Activated effector memory CD4-positive, alpha-beta T cell treated with anti-CD3 and anti-CD28 coated beads, Interleukin-2, amount 50 U/mL, for 16 hours (primary cell): ENCODE results near the gene TPP1.
A peak's percentile ranks its signal among the peaks of the same experiment; 100 is the strongest.

ENCODE experiments used
- DNase-seq: peaks from one replicate; pipeline ENCODE4 v3.0.0-alpha.2; 2020

Gene TPP1

DNA sequence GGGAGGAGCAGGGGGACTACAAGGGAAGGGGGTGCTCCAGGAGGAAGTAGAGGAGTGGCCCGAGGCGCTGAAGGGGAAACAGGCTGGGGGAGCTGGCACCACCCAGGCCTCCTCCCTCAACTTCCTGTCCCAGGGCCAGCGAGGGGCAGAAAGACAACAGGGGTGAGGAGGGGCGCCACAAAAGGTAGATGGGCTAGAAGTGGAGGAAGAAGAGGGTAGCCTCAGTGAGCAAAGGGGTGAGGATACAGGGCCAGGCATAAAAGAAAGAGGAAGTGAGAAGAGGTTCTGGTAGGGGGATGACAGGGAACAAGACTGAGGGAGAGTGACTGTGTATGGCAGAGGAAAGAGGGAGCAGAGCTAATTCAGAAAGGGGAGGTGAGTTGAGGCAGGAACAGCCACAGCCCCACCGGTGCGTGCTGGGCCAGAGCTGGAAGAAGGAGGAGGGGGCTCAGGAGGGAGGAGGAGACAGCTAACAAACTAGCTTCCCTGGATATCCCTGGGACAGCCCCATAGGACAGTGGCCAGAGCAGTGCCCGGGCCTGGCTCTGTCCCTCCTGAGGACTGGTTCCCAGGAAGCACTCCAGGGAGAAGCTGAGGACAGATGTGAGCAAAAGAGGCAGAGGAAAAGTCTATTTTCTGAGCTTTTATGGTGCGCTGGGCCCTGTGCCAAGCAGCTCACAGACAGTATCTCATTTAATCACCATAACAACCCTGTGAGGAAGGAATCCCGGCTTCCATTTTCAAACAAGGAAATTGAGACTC lies 27.9 kb upstream of the TPP1 start:
- DNase-seq: peak; percentile 72

DNA sequence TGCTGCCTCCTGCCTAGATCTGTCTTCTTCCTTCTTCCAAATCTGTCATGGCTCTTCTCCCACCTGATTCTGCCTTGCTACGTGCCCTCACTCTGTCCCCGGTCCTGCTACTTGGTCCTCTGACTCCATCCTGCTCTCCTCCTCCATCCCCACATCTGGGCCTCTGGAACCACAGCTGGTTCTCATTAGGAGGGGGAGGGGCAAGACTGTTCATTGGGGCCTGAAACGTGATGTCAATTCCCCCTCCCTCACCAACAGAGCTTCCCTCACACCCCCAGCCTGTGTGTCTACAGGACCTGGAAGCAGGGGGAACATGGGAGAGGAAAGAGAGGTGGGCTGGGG lies 27.3 kb upstream of the TPP1 start:
- DNase-seq: no peak

DNA sequence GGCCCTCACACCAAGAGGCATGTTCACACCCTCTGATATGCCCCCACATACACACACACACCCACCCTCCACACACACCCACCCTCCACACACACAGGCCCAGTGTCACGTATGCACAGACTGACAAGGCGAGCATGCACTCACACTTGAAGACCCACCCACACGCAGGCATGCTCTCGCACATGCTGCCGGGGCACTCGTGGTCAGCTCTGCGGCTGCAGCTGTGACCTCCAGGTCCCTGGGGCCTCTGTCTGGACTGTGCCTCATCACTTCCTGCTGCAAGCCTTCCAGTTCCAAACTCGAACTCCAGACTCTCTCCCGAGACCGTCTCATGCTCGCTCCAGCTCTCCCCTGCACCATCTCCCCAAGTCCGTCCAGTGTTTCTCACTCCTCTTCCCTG lies 26.8 kb upstream of the TPP1 start:
- DNase-seq: no peak

DNA sequence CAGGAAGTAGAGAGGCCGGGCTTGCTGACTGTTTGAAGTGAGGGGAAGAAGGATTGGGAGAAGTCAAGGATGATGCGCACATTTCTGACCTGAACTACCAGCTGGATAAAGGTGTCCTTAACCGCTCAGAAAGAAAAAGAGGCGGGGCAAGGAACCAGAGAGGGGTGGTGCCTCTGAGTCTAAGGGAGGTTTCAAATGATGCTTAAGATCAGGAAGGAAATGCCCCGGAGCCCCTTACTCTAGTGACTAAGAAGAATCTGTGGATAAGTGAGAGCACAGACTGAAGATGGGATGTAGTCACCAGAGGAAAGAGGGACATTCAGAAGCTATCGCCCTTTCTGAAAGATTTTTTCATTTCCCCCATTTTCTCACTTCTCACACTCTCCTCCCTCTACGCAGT lies 23.7 kb upstream of the TPP1 start:
- no peak for DNase-seq

DNA sequence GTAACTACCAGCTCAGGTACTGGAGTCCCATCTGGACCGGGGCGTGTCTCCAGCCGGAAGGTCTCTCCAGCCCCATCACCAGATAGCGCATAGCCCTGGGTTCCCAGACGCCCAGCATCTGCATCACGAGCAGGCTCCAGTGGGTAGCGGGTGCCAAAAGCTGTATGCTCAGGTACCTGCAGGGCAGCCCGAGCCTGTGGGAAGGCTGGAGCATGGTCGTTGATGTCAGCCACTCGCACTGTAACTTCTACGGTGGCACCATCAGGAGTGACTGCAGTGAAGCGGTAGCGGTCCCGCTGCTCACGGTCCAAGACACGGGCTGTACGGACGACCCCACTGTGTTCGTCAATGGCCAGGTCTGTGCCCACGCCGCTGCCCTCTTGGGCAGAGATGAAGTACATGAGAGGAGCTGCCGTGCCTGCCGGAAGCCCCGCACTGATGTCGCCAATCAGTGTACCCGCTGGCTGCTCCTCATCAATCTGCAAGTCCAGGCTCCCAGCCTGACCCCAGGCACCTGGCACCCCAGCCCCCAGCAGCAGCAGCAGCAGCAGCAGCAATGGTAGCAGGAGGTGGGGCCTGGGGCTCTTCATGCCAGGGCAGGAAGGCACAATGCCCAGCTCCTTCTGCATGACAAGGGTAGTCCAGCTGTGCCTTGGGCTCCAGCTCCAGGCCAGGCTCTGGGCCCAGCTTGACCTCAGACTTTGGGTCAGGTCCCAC lies 21.9 kb upstream of the TPP1 start:
- no peak for DNase-seq

DNA sequence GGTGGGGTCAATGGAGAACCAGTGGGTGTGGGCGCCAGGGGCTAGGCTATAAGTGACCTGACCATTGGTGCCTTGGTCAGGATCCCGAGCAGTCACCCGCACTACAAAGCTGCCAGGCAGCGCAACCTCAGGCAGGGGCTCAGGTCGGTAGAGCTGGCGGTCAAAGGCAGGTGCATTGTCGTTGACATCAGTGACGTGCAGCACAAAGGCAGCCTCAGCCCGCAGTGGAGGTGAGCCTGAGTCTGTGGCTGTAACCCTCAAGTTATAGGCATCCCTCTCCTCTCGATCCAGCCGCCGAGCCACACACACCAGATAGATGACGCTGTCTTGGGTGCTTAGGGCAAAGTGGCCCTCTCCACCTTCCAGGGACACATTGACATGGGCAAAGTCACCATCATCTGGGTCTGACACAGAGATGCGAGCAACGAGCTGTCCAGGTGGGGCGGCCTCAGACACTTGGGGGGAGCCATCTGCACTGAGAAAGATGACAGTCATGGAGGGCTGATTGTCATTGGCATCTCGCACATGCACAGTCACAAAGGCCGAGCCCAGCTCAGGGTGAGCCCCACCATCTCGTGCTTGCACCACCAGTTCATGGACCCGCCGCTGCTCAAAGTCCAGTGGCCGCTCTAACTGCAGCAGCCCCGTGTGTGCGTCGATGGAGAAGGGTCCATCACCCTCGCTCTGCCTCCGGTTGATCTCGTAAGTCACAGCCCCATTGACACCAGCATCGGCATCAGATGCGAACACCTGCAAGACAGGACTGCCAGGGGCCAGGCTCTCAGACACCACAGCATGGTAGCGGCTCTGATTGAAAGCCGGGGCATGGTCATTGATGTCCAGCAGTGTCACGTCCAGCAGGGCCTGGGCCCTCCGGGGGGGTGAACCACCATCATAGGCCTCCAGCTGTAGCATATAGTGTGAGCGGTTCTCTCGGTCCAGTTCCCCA lies 21.1 kb upstream of the TPP1 start:
- no peak for DNase-seq

DNA sequence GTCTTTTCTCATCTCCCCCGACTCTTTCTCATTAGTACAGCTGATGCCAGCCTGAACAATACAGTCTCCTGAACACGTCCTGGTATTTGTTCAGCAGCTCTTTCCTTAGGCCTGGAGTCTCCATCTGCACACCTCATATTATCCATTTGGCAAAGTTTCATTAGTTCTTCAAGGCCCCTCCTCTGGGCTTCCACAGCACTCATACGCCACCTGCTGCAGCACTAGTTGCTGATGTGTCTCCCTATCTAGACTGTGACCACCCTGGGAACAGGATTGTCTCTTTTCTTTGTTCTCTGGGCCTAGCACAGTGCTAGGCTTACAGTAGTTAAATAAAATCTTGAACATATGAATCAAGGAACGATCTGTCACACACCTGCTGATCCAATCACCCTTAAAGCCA lies 19.2 kb upstream of the TPP1 start:
- no peak for DNase-seq

DNA sequence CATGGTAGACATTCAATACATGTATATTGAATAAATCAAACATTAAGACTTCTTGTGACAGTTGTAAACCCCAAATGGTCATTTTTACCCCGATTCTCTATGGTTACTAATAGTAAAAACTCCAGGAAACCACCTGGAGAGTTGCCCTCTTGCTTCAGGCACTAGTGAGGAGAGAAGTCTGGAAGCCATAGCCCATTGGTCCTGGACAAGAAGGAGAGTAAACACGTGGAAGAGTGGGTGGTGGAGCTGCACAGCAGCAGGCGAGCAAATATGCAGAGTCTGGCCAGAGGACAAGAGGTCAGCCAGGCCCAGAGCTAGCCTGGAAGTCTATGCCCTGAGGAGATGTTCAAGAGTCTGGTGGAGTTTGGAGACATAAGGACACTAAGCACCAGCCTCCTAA lies 18.6 kb upstream of the TPP1 start:
- no peak for DNase-seq

DNA sequence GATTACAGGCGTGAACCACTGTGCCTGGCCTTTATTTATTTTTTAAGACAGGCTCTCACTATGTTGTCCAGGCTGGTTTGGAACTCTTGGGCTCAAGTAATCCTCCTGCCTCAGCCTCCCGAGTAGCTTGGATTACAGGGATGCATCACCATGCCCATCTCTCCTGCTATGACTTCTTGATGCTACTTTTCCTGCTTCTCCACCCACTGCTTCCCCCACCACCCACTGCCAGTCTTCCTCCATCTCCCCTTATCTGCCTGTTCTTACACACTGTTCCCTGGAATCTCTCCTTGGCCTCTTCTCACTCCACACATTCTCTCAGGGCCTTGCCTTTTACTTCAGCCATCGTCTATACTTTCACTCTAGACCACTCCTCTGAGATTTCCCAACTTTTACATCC lies 17.3 kb upstream of the TPP1 start:
- DNase-seq: no peak

DNA sequence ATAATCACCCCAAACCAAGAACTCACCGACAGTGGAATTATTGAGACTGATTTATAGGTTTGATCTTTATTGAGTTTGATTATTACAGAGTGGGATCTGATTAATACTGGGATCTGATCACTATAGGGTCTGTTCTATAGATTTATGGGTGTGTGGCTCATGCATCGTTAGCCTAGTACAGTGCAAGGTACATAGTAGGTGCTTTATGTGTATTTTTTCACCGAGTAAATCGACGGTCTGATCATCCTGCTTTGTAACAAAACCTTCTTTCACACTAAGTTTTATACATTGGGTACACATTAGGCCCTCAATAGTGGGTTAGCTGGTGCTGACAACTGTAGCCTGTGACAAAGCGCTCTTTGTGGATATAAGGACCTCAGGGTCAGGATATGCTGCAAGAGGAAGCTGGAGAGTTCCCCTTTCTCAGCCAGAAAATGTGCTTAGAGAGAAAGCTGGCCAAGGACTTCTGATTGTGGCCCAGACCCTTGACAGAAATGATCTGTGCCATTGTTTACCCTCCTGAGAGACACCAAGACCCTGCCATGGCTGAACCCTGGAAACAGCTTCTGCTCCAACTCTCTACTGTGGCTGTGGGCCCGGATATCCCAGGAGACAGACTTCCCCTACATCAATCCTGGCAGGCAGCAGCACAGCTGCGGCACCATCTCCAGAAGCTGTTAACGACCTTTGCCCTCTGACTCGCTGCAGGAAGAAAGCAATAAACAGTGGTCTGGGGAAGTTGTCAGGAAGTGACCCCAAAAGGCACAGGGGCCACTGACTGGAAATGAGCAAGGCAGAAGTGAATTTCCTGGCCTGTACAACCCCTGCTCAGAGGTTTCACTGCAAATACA lies 16.1 kb upstream of the TPP1 start:
- DNase-seq: no peak

DNA sequence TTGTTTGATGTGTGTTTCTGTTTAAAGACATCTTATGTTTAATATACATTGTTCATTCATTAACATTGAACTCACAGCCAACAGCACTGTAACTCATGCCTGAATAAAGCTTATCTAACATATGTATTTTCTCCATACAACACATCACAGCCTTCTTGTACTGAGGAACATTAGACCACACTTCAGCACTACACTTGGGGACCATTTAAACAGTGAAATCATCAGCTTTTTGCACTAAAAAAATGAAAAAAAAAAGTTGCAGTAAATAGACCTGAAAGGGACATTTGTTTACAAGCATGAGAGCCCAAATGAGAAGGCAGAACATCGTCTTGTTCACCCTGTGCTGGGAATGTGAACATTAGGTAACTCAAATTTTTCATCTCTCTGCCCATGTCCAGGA lies 15.3 kb upstream of the TPP1 start:
- no peak for DNase-seq

DNA sequence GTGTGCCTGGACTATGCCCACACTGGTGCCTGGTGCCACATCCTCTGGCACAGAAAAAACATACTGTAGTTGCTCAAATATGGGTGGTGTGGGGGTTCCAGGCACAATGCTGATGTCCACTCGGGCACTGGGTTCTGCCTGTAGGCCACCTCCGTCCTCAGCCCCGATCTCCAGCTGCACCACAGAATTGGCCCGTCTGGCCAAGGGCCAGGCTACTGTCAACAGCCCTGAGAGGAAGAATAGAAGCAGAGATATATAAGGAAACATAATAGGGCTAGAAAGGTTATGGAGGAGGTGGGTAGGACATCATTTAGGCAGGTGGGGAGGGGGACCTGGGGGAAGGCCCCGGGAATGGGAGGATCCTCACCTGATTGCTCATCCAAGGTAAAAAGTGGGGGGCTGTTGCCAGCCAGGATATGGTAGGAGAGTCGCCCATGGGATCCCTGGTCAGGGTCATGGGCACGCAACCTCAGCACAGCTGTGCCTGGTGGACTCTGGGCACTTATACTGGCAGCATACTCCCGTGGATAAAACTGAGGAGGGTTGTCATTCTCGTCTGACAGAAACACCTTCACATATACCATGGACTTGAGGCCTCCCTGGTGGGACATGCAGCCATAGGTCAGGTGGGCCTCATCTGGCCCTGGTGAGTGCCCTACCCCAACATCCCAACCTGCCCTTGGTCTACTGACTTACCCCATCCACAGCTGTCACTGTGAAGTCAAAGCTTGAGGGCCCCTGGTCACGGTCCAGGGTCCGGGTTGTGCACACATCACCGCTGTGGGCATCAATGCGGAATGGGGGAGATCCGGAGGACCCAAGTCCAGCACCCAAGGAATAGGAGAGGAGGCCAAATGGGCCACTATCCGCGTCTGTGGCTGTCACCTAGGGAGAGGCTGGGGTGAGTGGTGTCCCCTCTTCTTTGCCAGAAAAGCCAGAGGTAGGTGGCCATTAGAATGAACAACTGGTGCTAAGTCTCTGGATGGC lies 14.5 kb upstream of the TPP1 start:
- peak; percentile 56 for DNase-seq

DNA sequence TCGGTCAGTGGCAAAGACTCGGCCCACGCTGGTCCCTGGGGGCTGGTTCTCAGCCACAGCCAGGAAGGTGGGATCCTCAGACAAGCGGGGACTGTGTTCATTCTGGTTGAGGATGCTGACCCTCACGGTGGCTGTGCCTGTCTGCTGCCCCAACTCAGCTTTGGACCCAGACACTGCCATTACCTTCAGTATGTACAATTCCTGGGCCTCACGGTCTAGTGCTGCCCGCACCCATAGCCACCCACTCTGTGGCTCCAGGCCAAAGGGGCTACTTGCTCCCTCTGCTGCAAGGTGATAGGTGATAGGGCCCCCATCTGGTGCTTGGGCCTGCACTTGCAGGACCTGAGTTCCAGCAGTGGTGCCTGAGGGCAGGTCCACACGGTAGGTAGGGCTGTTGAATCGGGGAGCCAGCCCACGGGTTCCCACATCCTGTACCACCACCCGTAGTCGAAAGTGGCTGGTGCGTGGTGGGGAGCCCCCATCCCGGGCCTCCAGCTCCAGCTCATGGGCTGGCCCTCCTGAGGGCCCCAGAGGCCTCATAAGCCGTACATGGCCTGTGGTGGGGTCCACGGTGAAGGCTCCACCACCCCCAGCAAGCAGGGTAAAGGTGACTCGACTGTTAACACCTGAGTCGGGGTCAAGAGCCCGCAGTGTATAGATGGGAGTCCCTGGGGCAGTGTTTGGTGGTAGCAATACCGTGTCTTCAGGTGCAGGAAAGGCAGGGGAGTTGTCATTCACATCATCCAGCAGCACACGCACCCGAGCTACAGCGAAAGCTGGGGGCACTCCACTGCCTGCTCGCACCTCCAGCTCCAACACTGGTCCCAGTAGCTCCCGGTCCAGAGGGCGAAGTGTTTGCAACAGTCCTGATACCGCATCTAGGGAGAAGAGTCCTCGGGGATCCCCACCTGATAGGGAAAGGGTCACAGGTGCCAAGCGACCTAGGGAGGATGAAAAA lies 13.2 kb upstream of the TPP1 start:
- peak; percentile 60 for DNase-seq

DNA sequence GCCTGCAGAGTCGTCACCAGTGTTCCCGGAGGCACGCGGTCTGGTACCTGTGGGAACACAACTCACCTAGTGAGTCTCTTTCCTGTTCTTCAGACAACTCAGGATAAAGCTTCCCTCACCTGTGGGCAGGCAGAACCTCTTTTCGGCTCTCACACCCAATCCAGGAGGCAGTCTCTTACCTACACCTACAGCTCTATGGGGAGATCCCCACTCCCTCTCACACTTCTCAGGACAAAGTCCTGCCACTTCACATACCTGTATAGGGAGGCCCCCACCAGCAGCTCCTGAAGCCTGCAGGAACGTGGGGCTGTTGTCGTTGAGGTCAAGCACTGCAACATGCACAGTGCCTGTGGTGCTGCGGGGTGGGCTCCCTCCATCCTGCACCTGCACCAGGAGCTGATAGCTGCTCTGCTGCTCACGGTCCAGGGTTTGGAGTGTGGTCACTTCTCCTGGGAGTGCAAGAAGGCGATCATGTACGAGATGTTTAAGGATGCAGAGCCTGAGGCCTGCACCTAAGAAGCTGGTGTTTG lies 12.2 kb upstream of the TPP1 start:
- DNase-seq: peak; percentile 45

DNA sequence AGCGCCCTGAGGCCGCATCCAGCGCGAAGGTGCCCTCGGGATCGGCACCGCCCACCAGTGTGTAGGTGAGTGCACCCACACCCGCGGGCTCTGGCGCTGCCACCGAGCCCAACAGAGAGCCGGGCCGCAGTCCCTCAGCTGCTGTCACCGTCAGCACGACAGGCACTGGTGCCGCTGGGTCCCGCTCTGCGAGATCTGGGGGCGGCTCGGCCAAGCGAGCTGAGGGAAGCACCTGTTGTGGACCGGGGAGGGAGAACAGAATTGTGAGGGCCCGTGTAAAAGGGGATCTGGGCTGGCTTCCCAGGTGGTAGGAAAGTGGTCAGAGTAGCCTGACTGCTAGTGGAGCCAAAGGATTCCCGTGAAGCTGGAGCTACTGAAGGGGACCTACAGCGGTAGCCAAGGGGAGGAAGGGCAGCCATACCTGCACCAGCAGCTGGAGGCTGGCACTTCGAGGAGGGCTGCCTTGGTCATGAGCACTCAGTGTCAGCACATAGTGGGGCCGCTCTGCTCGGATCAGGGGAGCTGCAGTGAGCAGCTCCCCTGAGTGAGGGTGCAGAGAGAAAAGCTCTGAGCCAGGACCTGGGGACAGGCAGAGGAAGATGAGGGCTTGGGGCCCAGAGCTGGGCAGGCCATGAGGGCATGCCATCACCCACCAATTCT lies 11.5 kb upstream of the TPP1 start:
- DNase-seq: peak; percentile 45

DNA sequence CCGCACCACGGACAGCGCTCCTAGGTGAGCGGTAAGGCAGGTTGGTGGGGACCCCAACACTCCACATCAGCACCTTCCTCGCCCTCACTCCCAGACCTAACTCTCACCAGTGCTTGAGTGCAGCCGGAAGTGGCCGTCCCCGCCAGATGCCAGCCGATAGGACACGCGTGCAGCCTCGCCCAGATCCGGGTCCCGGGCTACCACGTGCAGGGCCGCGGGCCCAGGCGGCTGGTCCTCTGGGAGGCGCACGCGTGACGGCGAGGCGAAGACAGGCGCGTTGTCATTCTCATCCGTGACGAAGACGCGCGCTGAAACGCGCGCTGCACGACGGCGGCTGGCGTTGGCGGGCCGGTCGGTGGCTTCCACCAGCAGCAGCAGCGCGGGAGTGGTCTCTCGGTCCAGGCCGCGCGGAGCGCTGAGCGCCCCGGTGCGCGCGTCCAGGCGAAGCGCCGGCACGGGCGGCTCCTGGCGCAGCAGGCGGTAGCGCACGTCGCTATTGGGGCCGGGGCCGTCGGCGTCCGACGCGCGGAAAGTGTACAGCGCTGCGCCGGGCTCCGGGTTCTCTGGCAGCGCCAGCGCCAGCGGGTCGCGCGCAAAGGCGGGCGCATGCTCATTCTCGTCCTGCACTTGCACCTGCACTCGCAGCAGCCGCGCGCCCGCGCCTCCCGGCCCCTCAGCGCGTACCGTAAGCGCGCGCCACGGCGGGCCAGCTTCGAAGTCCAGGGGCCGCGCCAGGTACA lies 10.8 kb upstream of the TPP1 start:
- DNase-seq: peak; percentile 61

DNA sequence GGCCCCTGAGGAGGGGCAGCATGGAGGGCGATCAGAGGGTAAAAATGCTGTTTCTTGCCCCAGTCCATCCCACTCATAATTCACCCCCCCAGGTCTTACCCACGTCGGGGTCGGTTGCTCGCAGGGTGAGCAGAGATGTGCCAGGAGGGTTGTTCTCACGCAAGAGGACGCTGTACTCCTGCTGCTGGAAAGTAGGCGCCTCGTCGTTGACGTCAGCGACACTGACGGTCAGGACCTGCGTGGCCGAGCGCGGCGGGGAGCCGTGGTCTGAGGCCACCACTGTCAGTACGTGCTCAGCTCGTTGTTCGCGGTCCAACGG lies 10.3 kb upstream of the TPP1 start:
- DNase-seq: no peak

DNA sequence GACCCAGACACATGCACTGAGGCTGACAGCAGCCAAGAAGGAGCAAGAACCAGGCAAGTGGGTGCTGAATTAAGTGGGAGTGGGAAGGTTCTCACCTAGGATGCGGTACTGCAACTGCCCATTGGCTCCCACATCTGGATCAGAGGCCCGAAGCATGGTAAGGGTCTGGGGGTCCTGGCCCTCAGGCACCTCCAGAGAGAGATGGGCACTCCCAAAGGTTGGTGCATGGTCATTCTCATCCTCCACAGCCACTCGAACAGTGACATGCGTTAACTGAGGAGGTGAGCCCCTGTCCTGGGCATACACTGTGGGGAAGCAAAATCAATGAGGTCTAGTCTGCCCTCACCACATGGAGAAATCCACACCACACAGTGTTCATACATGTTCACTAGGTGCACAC lies 9.3 kb upstream of the TPP1 start:
- DNase-seq: peak; percentile 53

DNA sequence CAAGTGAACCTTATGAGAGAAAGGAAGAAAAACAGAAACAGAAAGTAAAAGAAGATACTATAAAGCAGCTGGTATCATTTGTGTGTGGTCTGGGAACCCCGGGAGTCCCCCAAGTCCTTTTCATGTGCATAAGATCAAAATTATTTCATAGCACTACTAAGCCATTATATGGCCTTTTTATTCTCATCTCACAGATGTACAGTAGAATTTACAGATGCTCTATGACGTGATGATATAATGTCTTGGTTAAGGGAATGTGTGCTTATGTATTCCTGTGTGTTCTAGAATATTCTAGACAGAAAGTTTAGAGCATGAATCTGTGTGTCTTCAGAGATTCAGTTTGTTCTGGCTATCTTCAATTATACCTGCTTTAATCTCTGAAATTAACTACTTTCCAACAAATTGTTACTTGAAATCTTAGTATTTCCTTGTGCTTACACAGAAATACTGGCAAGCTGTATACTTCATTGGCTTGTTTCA lies 8.6 kb upstream of the TPP1 start:
- DNase-seq: peak; percentile 61
